Activated CD4-positive, CD25-positive, alpha-beta regulatory T cell (primary cell): Measurements from ENCODE around the gene DLGAP4.

Source experiments
- DNase-seq, 4 experiments: peaks; one replicate each; lab custom pipeline; 2025; lab: John Stamatoyannopoulos, UW

Gene DLGAP4

DNA sequence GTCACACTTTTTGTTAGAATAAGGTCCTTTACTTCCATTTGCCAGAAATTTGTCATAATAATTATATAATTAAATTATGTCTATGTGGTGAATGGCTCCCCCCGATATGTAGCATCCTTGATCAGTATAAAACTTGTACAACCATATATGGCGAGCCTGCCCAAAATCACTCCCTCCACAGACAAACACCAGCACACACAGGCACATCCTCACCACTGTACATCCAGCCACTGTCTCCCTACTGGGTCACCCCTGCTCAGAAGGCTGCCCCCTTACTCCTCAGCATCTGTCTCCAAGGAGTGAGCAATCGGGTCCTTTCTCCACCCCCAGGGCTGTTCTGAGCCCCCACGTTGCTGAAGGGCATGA is 148.2 kb downstream of the DLGAP4 start:
- no peak for DNase-seq

DNA sequence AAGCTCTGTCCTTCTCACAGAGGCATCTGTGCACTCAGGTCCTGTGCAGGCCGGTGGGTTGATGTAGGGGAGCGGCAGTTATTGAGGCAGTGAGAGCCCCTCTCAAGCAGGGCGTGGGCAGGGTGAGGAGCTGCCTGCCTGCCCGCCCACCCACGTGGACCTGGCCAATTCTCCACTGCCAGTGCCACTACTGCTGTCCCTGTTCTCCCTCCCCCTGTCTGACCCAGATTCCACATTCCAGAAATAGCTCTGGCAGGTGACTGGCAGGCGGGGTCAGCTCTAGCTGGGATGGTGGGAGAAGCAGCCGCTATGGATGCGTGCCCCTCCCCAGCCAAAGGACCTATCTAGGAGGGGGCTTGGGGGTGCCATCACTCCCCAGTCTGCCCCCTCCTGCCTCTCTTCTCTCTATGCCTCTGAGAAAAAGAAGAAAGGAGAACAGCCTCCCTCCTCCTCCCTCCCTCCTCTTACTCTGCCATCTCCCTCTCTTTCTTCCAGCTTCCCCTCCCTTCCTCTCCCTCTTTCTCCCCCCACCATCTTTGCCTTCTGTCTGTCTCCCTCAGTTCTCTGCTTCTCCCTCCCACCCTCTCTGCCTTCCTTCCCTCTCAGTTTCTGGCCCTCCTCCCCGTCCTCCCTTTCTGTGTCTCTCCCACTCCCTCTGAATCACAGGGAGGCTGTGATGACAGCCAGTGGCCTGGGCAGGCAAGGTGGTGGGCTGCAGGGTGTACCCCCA is 148.7 kb downstream of the DLGAP4 start:
- DNase-seq = no peak

DNA sequence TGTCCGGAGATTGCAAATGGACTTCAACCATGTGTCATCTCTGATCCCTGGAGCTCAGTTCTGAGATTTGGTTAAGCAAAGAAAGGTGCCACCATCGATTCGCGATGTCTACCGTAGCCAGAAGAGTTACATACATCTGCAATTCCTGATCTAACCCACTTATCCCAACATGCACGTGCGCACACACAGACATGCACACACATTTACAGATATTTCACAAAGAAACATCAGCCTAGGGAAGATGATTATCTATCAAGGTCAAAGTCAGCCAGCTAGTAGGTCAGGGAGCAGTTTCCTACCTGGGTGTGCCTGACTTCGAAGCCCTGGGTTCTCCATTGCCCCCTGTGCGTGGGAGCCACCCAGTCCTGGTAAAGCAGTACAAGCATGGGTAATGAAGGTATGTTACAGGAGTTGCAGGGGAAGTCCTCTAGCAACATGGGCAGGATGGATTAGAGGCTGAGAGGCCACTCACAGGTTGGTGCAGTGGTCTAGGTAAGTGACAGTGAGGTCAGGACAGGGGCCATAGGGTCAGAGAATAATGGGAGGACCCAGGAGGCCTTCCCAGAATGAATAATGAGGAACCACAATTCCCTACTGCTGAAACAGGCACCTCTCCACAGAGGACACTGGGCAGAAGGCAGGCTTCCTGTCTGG is 150.0 kb downstream of the DLGAP4 start:
- DNase-seq = no peak

DNA sequence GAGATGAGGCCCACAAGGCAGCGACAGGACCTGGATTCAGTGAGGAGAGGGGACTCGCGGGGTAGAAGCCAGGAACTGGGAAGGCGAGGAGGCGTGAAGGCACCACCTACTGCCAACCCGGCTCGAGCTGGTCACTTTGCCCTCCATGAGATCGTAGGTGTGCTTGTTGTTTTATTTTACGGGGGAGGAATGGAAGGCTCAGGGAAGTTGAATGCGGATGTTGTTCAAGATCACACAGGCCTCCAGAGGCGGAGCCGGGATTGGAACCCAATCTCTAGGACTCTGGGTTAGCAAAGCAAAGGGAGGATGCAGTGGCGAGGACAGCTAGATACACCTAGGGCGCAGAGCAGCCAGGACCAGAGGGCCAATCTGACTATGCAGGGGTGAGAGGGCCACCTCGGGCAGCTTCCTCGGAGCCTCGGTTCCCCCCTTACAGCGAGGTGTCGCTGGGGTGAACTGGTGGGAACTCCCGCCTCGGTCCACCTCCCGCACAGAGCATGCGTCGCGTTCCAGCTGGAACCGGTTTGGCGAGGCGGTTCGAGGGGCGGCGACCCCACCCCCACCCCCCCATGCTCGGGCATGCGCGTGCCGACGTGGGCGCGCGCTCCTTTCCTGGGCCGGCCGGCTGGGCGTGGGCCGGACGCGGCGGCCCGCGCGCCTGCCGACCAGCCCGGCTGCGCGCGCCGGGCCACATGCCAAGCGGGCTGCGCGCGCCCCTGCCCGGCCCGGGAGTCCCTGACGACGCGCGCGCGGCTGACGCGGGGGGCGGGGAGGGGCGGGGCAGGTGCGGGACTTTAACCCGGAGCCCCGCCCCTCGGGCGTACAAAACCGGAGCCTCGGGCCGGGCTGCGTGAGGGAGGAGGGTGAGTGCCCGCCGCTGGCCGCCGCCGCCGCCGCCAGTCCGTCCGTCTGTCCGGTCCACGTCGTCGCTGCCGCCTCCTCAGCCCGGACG is 154.8 kb downstream of the DLGAP4 start:
- DNase-seq = peak; percentile 88 to 94 (median 92)

DNA sequence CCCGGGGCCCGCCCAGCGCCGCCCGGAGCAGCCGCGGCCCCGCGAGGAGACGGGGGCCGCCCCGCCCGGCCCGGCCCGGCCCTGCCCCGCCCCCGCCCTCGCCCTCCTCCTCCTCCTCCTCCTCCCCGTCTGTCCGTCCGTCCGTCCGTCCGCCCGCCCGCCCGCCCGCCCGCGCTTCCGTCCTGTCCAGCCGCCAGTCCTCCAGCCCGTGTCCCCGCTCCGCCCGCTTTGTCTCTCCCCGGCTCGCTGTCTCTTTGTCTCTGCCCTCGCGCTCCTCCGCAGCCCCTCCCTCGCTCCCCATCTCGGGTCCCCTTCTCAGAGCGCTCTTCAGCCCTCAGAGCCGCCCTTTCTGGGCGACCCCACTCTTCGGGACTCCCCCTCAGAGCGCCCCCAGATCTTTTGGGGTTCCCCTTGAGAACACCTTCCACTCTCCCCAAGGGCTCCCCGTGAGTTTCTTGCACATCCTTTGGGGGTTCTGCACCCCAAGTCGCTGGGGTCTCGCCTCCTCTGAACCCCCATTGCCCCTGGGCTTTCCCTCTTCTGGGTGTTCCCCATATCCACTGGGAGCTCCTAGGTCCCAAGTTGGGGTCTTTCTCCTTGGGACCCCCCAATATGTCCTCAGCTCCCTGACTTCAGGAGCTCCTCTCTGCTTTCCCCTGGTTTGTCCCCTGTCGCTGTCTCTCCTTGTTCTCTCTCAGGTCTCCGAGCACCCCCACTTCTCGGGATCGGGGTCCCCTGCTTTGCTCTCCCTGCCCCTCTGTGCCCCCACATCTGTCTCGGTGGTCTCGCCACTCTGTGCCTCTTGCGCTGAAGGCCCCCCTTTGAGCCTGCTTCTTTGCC is 155.7 kb downstream of the DLGAP4 start:
- peak in 1 of 4 experiments; percentile 30 for DNase-seq

DNA sequence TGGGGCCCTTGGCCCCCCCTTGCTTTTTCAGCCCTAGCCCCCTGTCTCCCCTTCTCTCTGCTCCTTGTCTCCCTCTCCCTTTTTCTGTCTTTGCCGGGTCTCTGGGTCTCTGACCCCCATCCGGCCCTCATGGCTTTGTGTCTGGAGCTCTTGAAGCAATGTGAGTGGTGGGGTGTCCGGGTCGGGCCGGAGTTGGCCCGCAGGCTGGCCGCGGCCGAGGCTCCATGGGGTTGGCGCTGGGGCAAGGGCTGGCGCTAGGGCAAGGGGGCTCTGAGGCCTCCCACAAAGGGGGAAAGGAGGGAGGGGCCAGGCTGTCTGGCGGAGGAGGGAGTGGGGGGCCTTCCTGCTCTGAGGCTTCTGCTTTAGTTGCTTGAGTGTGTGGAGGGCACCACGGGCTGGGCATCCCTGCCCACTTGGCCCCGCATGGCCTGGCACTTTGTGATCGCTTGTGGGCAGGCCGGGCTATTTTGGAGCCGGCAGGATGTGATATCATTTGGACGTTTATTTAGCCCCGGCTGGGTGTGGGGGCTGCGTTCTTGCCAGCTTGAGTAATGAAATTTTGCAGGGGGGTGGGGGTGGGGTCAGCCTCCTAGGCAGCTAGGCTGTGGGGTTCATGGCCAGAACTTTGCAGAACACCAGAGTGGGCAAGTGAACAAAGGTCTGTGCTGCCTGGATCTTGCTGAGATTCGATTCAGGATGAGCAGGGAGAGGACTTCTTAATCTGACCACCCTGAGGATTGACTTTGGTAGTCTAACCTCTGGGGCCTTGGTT is 156.5 kb downstream of the DLGAP4 start:
- DNase-seq = no peak

DNA sequence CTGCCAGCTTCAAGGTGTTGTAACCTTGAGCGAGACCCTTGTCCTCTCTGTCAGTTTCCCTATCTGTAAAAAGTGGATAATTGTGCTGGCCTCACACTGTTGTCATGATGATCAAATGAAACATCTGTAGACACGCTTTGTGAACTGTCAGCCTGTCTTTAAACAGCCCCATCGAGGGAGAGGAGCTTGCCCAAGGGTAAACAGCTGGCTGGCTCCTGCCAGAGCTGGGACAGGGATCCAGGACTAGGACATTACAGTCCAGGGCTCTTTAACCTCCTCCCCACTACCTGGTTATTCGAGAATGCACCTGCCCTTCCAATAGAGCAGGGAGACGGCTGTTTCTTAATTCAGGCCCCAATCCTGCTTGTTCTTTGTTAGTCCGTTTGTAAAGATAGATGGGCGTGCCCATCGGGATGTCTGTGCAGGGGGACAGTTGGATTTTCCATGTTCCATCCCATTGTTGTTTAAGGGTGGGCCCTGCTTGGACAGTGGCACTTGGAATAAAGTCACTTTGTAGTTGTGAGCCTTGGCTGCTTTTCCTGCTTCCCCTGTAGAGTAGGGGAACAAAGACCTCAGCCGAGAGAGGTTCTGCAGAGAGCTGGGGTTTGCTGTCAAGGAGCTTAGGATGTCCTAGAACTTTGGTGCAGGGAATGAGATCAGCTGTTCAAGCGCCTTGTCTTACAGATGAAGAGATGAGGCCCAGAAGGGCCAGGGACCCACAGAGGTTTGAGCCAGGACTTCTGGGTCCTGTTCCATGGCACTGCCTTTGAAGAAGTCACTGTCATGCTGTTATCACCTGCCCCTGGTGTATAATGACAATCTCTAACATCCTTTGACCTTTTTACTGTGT is 157.3 kb downstream of the DLGAP4 start:
- no peak for DNase-seq

DNA sequence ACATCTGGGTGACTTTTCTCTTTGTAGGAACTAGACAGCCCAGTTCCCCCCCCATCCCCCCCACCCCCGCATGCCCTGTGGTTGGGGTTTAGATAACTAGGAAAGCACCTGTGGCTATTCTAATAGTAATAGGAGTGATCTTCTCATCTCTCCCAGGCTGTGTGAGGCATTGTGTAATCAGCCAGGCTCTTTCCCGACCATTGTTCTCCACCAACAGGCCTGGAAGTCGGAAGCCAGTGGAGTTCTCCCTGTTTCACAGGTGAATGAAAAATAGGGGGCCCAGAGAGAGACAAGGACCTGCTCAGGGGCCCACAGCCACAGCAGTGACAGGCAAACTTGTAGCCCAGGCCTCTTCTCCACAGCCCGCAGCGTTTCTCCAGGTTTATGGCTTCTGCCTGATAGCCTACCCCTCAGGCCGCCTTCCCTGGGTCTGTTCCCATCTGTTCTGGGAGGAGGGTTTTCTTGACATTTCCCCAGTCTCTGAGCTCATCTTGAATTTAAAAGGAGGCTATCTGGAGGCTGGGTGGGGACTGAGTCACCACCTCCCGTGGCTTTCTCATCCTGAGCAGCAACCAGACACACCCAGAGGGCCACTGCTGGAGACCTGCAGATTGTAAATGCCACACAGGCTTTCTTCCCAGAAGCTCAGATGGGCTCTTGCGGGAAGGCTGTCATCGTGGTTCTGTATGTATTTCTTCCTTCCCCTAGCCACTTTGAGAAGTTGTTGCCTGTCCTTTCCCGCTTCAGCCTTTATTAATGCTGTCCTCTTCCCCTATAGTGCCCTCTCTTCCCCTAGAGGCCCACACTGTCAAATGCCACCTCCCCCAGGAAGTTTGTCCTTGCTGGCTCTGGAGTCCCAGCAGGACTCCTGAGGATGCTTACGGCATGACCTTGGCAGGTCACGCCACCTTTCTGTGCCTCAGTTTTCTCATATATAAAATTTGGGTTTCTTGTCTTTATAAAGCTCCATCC is 159.3 kb downstream of the DLGAP4 start:
- no peak for DNase-seq

DNA sequence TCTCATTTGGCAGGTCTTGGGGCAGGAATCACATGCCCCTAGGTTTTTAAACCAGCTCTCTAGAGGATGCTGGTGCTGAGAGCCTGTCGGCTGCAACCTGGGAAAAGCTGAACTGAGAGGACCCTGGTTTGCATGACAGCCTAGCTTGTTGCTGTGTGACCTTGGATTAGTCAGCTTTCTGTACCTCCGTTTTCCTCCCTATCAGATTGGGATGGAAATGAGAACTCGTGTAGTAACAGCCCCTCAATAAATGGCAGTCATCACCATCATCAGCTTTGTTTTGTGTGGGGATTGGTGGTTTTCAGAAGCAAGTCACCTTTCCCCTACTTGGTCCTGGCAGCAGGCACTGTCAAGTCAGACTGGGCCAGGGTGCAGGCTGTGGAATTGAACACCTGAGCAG is 159.9 kb downstream of the DLGAP4 start:
- DNase-seq = no peak

DNA sequence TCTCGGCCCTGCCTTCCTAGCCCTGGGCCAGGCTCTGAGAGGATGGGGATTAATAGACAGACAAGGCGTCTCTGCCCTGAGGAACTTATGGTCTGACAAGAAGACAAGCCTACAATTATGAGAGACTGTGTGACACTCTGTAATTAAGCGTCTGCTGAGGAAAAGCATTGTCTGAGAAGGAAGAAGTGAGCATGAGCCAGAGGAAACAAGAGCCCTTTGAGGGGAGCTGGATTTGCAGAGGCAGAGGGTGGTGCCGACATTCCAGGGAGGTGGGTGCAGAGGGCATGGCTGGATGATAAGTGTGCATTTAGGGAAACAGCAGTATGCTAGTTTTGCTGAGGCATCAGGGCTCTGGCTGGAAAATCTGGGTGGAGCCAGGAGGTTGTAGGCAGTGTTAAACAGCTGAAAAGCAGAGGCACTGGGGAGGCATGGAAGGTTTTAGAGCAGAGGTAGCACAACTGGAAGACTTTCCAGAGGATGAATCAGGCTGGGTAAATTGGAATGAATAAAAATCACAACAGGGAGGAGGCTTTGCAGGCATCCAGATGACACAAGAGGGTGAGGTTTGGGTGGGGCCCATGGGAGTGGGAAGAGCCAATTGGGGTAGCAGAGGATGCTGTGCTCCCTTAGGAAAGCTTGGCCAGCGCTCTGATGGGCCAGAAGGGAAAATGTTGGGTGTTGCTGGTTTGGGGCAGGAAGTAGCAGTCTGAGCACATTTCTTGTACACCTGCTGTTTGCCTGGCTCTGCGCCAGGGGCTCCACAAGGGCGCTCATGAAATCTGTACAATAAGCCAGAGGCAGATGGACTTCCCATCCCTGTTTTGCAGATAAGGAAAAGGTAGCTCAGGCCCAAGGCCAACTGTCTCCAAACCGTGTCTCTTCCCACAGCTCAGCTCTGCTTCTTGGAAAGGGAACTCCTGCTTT is 161.2 kb downstream of the DLGAP4 start:
- DNase-seq = peak in 2 of 4 experiments; percentile 36 to 37

DNA sequence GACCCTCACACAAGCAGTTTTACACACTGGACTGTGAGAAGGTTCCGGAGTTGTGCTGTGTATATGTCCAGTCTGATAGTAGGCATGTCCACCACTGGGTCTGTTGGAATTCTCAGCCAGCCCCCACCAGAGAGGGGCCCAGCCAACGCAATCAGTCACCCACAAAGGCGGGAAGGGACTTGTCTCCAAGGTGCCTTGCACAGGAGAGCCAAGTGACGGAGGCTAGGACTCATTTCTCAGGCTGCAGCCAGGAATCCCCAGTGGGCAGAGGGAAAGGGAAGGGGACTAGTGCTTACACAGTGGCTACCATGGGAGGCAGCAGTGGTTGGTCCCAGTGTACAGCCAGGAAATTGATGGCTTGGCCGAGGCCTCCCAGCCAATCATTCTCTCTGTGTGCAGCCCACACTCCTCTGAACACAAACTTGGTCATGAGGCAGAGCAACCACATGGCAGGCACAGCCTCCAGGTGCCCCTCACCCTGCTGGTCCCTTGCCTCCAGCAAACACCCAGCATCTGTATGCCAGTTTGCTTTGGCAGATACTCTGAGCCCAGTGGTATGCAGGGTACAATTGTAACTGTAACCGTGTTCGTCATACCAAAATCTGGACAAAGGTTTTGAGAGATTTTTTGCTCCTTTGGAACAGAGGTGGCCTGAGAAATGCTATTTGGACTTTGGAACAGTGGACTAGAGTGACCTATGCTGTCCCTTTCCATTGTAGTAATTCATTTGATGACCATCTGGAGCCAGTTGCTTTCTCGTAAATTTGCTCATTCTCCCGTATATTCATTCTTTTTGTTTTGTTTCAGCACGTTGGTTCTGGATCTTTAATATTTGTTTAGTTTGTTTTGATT is 162.2 kb downstream of the DLGAP4 start:
- DNase-seq = no peak

DNA sequence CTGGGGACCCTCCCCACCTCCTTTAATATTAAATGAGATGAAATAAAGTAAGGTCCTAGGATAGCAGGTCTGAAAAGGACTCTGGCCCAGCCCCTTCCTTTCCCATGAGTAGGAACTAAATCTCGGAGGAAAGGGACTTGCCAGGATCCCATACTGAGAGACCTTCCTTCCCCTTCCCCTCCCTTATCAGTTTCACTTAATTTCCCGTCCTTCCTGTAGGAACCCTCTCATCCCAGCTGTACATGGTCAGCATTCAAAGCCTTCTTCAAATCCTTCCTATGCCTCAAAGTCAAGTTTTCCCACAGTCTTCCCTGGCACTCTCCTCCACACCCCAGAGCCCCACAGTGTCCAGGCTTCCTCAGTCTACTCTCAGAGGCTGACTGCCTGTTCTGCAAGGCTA is 163.8 kb downstream of the DLGAP4 start:
- no peak for DNase-seq

DNA sequence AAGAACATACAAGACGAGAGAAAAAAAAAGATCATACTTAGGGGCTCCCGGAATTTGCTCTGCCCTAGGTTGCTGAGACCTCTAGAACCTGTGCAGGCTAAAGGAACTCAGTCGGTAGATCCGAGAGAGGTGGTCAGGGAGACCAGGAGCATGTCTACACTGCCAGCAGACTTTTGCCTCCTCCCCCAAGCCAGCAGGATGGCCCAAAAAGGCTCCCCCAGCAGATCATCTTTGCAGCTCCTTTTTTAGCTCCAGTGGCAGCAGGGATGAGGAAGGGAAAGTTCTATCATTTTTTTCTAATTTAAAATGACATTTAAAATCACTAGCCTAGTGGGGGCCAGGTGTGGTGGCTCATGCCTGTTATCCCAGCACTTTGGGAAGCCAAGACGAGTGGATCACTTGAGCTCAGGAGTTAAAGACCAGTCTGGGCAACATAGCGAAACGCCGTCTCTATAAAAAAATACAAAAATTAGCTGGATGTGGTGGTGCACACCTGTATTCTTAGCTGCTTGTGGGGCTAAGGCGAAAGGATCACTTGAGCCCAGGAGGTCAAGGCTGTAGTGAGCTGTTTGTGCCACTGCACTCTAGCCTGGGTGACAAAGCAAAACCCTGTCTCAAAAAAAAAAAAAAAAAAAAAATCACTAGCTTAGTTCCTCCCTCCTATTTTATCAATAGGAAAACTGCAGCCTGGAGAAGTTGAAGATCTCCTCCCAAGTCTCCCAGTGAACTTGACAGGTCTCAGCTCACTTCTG is 165.9 kb downstream of the DLGAP4 start:
- DNase-seq = no peak

DNA sequence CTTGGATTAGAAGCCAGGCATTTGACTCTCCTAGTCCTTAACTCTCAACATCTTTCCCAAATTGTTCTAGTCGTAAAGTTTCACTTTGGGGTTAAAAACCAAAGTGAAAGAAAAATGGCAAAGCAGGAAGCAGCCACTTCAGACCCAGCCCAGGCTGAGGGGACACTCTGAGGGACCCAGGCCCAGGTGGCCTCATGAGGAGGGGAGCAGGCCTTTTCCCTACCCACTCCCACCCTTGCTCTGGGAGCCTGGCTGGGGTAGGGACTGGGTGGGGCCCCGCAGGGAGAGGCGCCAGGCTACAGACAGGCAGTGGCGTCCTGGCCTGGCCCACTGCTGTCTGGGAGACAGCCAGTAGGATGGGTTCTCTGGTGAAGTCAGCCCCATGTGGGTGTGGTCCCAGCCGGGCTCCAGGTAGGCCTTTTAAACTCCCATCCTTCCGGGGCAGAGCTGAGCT is 166.5 kb downstream of the DLGAP4 start:
- DNase-seq = no peak

DNA sequence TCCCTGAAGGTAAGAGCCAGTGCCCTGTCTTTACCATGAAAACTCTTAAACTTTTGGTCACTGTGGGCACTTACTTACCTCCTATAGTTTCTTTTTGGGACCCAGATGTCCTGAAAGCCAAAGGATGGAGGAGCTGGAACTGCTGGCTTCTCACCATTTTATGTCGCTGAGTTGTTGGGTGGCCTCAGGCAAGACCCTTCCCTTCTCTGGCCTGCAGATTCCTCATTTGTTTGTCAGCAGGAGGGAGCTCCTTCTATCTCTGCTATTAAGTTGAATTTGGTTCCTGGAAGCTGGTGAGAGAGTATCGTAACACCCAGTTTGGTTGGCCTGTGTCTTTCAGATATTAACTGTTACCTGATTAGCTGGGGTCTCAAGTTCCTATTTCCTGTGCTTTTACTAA is 167.0 kb downstream of the DLGAP4 start:
- no peak for DNase-seq

DNA sequence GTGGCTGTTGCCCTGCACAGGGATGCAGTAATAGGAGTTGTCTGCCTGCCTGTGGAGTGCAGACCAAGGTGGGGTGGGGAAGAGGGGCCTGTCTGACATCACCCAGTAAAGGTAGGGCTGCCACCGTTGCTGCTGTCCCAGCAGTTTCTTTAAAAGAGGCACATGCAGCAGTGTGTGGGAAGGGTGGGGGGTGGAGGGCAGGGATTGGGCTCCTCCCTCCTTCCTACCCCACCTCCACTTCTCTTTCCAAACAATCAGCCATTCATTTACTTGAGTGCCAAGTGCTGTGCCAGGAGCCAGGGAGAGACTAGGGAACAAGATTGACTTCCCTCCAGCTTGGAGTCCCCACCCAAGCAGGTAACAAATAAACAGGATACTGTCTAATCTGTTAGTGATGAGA is 168.4 kb downstream of the DLGAP4 start:
- no peak for DNase-seq
